ENCODE results near the gene DRD5.

Gene DRD5

GRCh38 chr4:9820343-9820742, 38.9 kb downstream of the DRD5 start:
- no peak for FAIRE-seq

- no peak for FAIRE-seq
These were observed 43.6 kb downstream of the DRD5 start for GRCh38 chr4:9825049-9825448.

GRCh38 chr4:9826551-9826950, 45.1 kb downstream of the DRD5 start:
- no peak for FAIRE-seq

- FAIRE-seq, result no peak
These were observed 51.2 kb downstream of the DRD5 start for GRCh38 chr4:9832640-9833039.

GRCh38 chr4:9833421-9833820, 52.0 kb downstream of the DRD5 start:
- no peak for FAIRE-seq

Measured in islet of Langerhans (tissue), 1 donor.